PC-3 (cell line): ENCODE results near the gene DPYSL4. TPM values are rescaled to one million over a fixed set of nuclear protein-coding genes. Genes with fewer than 3 reads are reported as not detected.

Source experiments
- ATAC-seq: fragments of 200-7000 bp; cut with Tn5 transposase; 2 replicates; pipeline ENCODE4 v1.9.1; 2020; ENCODE audit warnings: mild to moderate bottlenecking, moderate library complexity
- BruUV-seq: library from RNA; stranded (reverse); fragments of 400-500 nt; replicated peaks from 2 replicates; lab custom pipeline; 2021; lab: Mats Ljungman, UMichigan
- CTCF ChIA-PET: fragments of 300-600 bp; sonication (Branson Sonifier 250); formaldehyde crosslinking; loops from one replicate; lab custom pipeline; 2022; ENCODE audit warnings: antibody characterized with exemption; lab: Charles Lee
- POLR2A ChIA-PET: fragments of 300-600 bp; sonication (Branson Sonifier 250); formaldehyde crosslinking; loops from one replicate; lab custom pipeline; 2022; ENCODE audit warnings: antibody characterized with exemption; ENCODE audit not compliant: unreplicated experiment; lab: Charles Lee
- DNase-seq: peaks from one replicate; pipeline ENCODE4 v3.0.0-alpha.2; 2015
- H2AFZ ChIP-seq: fragments of 300-600 bp; sonication (generic); 2 replicates; pipeline ENCODE4 v1.6.0; 2016; ENCODE audit warnings: antibody characterized with exemption, low read length
- H3F3A ChIP-seq: fragments of 300-600 bp; sonication (generic); one replicate; pipeline ENCODE4 v1.6.0; 2017; ENCODE audit warnings: antibody characterized with exemption, low read length, control low read depth, mild to moderate bottlenecking; ENCODE audit not compliant: unreplicated experiment
- H3K27ac ChIP-seq: fragments of 300-600 bp; sonication (generic); 2 replicates; pipeline ENCODE4 v1.5.1; 2016; ENCODE audit warnings: mild to moderate bottlenecking, low read length
- H3K27me3 ChIP-seq: fragments of 300-600 bp; sonication (generic); 2 replicates; pipeline ENCODE4 v1.6.1; 2016; ENCODE audit warnings: low read length, mixed read lengths
- H3K36me3 ChIP-seq: fragments of 300-600 bp; sonication (generic); 2 replicates; pipeline ENCODE4 v1.6.1; 2016; ENCODE audit warnings: low read depth, mixed run types, low read length, mixed read lengths
- H3K4me1 ChIP-seq: fragments of 300-600 bp; sonication (generic); 2 replicates; pipeline ENCODE4 v1.5.1; 2016; ENCODE audit warnings: low read length; ENCODE audit not compliant: insufficient read depth
- H3K4me2 ChIP-seq: fragments of 300-600 bp; sonication (generic); 2 replicates; pipeline ENCODE4 v1.6.0; 2016; ENCODE audit warnings: low read length
- H3K4me3 ChIP-seq: fragments of 300-600 bp; sonication (generic); 2 replicates; pipeline ENCODE4 v1.5.1; 2016; ENCODE audit warnings: mild to moderate bottlenecking, low read length, mixed read lengths
- H3K79me2 ChIP-seq: fragments of 300-600 bp; sonication (generic); 2 replicates; pipeline ENCODE4 v1.6.1; 2017; ENCODE audit warnings: low read length, mixed read lengths
- H3K9ac ChIP-seq: fragments of 300-600 bp; sonication (generic); 2 replicates; pipeline ENCODE4 v1.6.0; 2016; ENCODE audit warnings: mild to moderate bottlenecking, low read length
- H3K9me2 ChIP-seq: fragments of 300-600 bp; sonication (generic); replicated peaks from 2 replicates; pipeline ENCODE4 v1.6.1; 2016; ENCODE audit warnings: mixed run types, low read length, mixed read lengths
- H3K9me3 ChIP-seq: fragments of 300-600 bp; sonication (generic); 2 replicates; pipeline ENCODE4 v1.6.1; 2016; ENCODE audit warnings: low read length, mixed read lengths
- H4K20me1 ChIP-seq: fragments of 300-600 bp; sonication (generic); 2 replicates; pipeline ENCODE4 v1.6.1; 2016; ENCODE audit warnings: low read length, mixed read lengths
- CTCF ChIP-seq: fragments of 300-600 bp; sonication (generic); conservative IDR thresholded peaks from 2 replicates; pipeline ENCODE4 v1.5.1; 2017; ENCODE audit warnings: antibody characterized with exemption, low read depth, mild to moderate bottlenecking, low read length
- EZH2 ChIP-seq: fragments of 300-600 bp; sonication (generic); IDR thresholded peaks from one replicate; pipeline ENCODE4 v1.6.1; 2017; ENCODE audit warnings: antibody characterized with exemption, mild to moderate bottlenecking, low read length; ENCODE audit not compliant: unreplicated experiment
- EZH2phosphoT487 ChIP-seq: fragments of 300-600 bp; sonication (generic); IDR thresholded peaks from 2 replicates; pipeline ENCODE4 v1.6.1; 2018; ENCODE audit warnings: mild to moderate bottlenecking, antibody characterized with exemption, low read length, borderline replicate concordance
- intact Hi-C: fragments of 100-400 bp; cut with micrococcal nuclease; formaldehyde crosslinking; loops from 2 replicates; pipeline ENCODE4 v1.9.0; 2023
- total RNA-seq: library from RNA; depleted of rRNA; stranded (reverse); fragments of >200 nt; gene quantifications from 2 replicates; pipeline ENCODE4 v1.2.3, GENCODE V29; 2014

DPYSL4 gene
- total RNA-seq, 1 experiment from 2014 or later: 10.2 TPM

GRCh38 chr10:132229096-132229495, 42.3 kb downstream of the DPYSL4 start:
- no peak for ATAC-seq
- Histone ChIP-seq H3K27me3 (no peaks in the 10 kb centered on the region), H2AFZ (no peak overlapping the region), H3K4me2 (no peak overlapping the region), H3K9me2 (no peaks in the 10 kb centered on the region), H3K9me3 (no peaks in the 10 kb centered on the region), H3K4me3 (no peak overlapping the region), H4K20me1 (no peaks in the 10 kb centered on the region), H3K9ac (no peak overlapping the region), H3K4me1 (no peaks in the 10 kb centered on the region), H3K36me3 (no peaks in the 10 kb centered on the region), H3K79me2 (no peaks in the 10 kb centered on the region), H3F3A (no peaks in the 10 kb centered on the region), H3K27ac (no peak overlapping the region)
- no TSS peak for BruUV-seq
- CTCF ChIA-PET: no interaction called here
- POLR2A ChIA-PET: no interaction called here
- intact Hi-C loops: no loop called here
- DNase-seq: no peak
- TF ChIP-seq EZH2phosphoT487: no peak
- TF ChIP-seq EZH2: no peak
- no peak for TF ChIP-seq CTCF

- Histone ChIP-seq H3F3A (no peaks in the 10 kb centered on the region), H3K9me2 (no peaks in the 10 kb centered on the region), H3K27me3 (no peaks in the 10 kb centered on the region), H3K36me3 (no peaks in the 10 kb centered on the region), H3K79me2 (no peaks in the 10 kb centered on the region), H3K9ac (no peak overlapping the region), H3K9me3 (no peaks in the 10 kb centered on the region), H3K4me1 (no peaks in the 10 kb centered on the region), H4K20me1 (no peaks in the 10 kb centered on the region), H3K27ac (no peak overlapping the region), H3K4me2 (no peak overlapping the region), H2AFZ (no peak overlapping the region), H3K4me3 (no peak overlapping the region)
- BruUV-seq: no TSS peak
- intact Hi-C loops: no loop called here
- CTCF ChIA-PET: no interaction called here
- no peak for TF ChIP-seq CTCF
- no peak for TF ChIP-seq EZH2
- no peak for TF ChIP-seq EZH2phosphoT487
- ATAC-seq (no peak), DNase-seq (no peak)
- POLR2A ChIA-PET: no interaction called here
These were observed 43.2 kb downstream of the DPYSL4 start for GRCh38 chr10:132229834-132230556.

- POLR2A ChIA-PET: no interaction called here
- intact Hi-C loops: no loop called here
- no peak overlapping the region for H3K9ac ChIP-seq
- H3K9me2 ChIP-seq: no peaks in the 10 kb centered on the region
- H4K20me1 ChIP-seq: no peaks in the 10 kb centered on the region
- no peaks in the 10 kb centered on the region for H3K4me1 ChIP-seq
- no peak for ATAC-seq
- no peak overlapping the region for H3K27ac ChIP-seq
- CTCF ChIA-PET: no interaction called here
- no peak overlapping the region for H3K4me2 ChIP-seq
- H2AFZ ChIP-seq: no peak overlapping the region
- no peaks in the 10 kb centered on the region for H3K36me3 ChIP-seq
- DNase-seq: no peak
- H3F3A ChIP-seq: no peaks in the 10 kb centered on the region
- H3K9me3 ChIP-seq: no peaks in the 10 kb centered on the region
- no peaks in the 10 kb centered on the region for H3K79me2 ChIP-seq
- BruUV-seq: no TSS peak
- no peak overlapping the region for H3K4me3 ChIP-seq
- H3K27me3 ChIP-seq: no peaks in the 10 kb centered on the region
- TF ChIP-seq CTCF (no peak), EZH2phosphoT487 (no peak), EZH2 (no peak)
These were observed 43.9 kb downstream of the DPYSL4 start for GRCh38 chr10:132230557-132231210.
